PC-3 (cell line): ENCODE results near the gene SALL3. TPM values are rescaled to one million over a fixed set of nuclear protein-coding genes. Genes with fewer than 3 reads are reported as not detected.

ENCODE experiments used
- ATAC-seq: fragments of 200-7000 bp; cut with Tn5 transposase; 2 replicates; pipeline ENCODE4 v1.9.1; 2020; ENCODE audit warnings: mild to moderate bottlenecking, moderate library complexity
- BruUV-seq: library from RNA; stranded (reverse); fragments of 400-500 nt; replicated peaks from 2 replicates; lab custom pipeline; 2021; lab: Mats Ljungman, UMichigan
- CTCF ChIA-PET: fragments of 300-600 bp; sonication (Branson Sonifier 250); formaldehyde crosslinking; loops from one replicate; lab custom pipeline; 2022; ENCODE audit warnings: antibody characterized with exemption; lab: Charles Lee
- POLR2A ChIA-PET: fragments of 300-600 bp; sonication (Branson Sonifier 250); formaldehyde crosslinking; loops from one replicate; lab custom pipeline; 2022; ENCODE audit warnings: antibody characterized with exemption; ENCODE audit not compliant: unreplicated experiment; lab: Charles Lee
- DNase-seq: peaks from one replicate; pipeline ENCODE4 v3.0.0-alpha.2; 2015
- H2AFZ ChIP-seq: fragments of 300-600 bp; sonication (generic); 2 replicates; pipeline ENCODE4 v1.6.0; 2016; ENCODE audit warnings: antibody characterized with exemption, low read length
- H3F3A ChIP-seq: fragments of 300-600 bp; sonication (generic); one replicate; pipeline ENCODE4 v1.6.0; 2017; ENCODE audit warnings: antibody characterized with exemption, low read length, control low read depth, mild to moderate bottlenecking; ENCODE audit not compliant: unreplicated experiment
- H3K27ac ChIP-seq: fragments of 300-600 bp; sonication (generic); 2 replicates; pipeline ENCODE4 v1.5.1; 2016; ENCODE audit warnings: mild to moderate bottlenecking, low read length
- H3K27me3 ChIP-seq: fragments of 300-600 bp; sonication (generic); 2 replicates; pipeline ENCODE4 v1.6.1; 2016; ENCODE audit warnings: low read length, mixed read lengths
- H3K36me3 ChIP-seq: fragments of 300-600 bp; sonication (generic); 2 replicates; pipeline ENCODE4 v1.6.1; 2016; ENCODE audit warnings: low read depth, mixed run types, low read length, mixed read lengths
- H3K4me1 ChIP-seq: fragments of 300-600 bp; sonication (generic); 2 replicates; pipeline ENCODE4 v1.5.1; 2016; ENCODE audit warnings: low read length; ENCODE audit not compliant: insufficient read depth
- H3K4me2 ChIP-seq: fragments of 300-600 bp; sonication (generic); 2 replicates; pipeline ENCODE4 v1.6.0; 2016; ENCODE audit warnings: low read length
- H3K4me3 ChIP-seq: fragments of 300-600 bp; sonication (generic); 2 replicates; pipeline ENCODE4 v1.5.1; 2016; ENCODE audit warnings: mild to moderate bottlenecking, low read length, mixed read lengths
- H3K79me2 ChIP-seq: fragments of 300-600 bp; sonication (generic); 2 replicates; pipeline ENCODE4 v1.6.1; 2017; ENCODE audit warnings: low read length, mixed read lengths
- H3K9ac ChIP-seq: fragments of 300-600 bp; sonication (generic); 2 replicates; pipeline ENCODE4 v1.6.0; 2016; ENCODE audit warnings: mild to moderate bottlenecking, low read length
- H3K9me2 ChIP-seq: fragments of 300-600 bp; sonication (generic); replicated peaks from 2 replicates; pipeline ENCODE4 v1.6.1; 2016; ENCODE audit warnings: mixed run types, low read length, mixed read lengths
- H3K9me3 ChIP-seq: fragments of 300-600 bp; sonication (generic); 2 replicates; pipeline ENCODE4 v1.6.1; 2016; ENCODE audit warnings: low read length, mixed read lengths
- H4K20me1 ChIP-seq: fragments of 300-600 bp; sonication (generic); 2 replicates; pipeline ENCODE4 v1.6.1; 2016; ENCODE audit warnings: low read length, mixed read lengths
- CTCF ChIP-seq: fragments of 300-600 bp; sonication (generic); conservative IDR thresholded peaks from 2 replicates; pipeline ENCODE4 v1.5.1; 2017; ENCODE audit warnings: antibody characterized with exemption, low read depth, mild to moderate bottlenecking, low read length
- EZH2 ChIP-seq: fragments of 300-600 bp; sonication (generic); IDR thresholded peaks from one replicate; pipeline ENCODE4 v1.6.1; 2017; ENCODE audit warnings: antibody characterized with exemption, mild to moderate bottlenecking, low read length; ENCODE audit not compliant: unreplicated experiment
- EZH2phosphoT487 ChIP-seq: fragments of 300-600 bp; sonication (generic); IDR thresholded peaks from 2 replicates; pipeline ENCODE4 v1.6.1; 2018; ENCODE audit warnings: mild to moderate bottlenecking, antibody characterized with exemption, low read length, borderline replicate concordance
- intact Hi-C: fragments of 100-400 bp; cut with micrococcal nuclease; formaldehyde crosslinking; loops from 2 replicates; pipeline ENCODE4 v1.9.0; 2023
- total RNA-seq: library from RNA; depleted of rRNA; stranded (reverse); fragments of >200 nt; gene quantifications from 2 replicates; pipeline ENCODE4 v1.2.3, GENCODE V29; 2014

SALL3 gene
- total RNA-seq, 1 experiment from 2014 or later: not detected

GRCh38 chr18:78971511-78972245 lies 7.9 kb upstream of the SALL3 start:
- intact Hi-C loops: no loop called here
- Histone ChIP-seq H3F3A (no peaks in the 10 kb centered on the region), H3K27me3 (peaks cover 67% of the 10 kb centered on the region), H3K4me1 (no peaks in the 10 kb centered on the region), H4K20me1 (no peaks in the 10 kb centered on the region), H3K9ac (no peak overlapping the region), H3K36me3 (no peaks in the 10 kb centered on the region), H3K9me3 (no peaks in the 10 kb centered on the region), H3K9me2 (no peaks in the 10 kb centered on the region), H3K79me2 (no peaks in the 10 kb centered on the region), H2AFZ (no peak overlapping the region), H3K4me2 (no peak overlapping the region), H3K27ac (no peak overlapping the region), H3K4me3 (no peak overlapping the region)
- DNase-seq: no peak
- CTCF ChIA-PET: no interaction called here
- TF ChIP-seq EZH2 (no peak), CTCF (no peak), EZH2phosphoT487 (no peak)
- BruUV-seq: no TSS peak
- POLR2A ChIA-PET: no interaction called here
- no peak for ATAC-seq

- Histone ChIP-seq H3K9ac (no peak overlapping the region), H3K36me3 (no peaks in the 10 kb centered on the region), H3K4me1 (no peaks in the 10 kb centered on the region), H2AFZ (no peak overlapping the region), H3K9me3 (no peaks in the 10 kb centered on the region), H3K4me3 (no peak overlapping the region), H4K20me1 (no peaks in the 10 kb centered on the region), H3K27ac (no peak overlapping the region), H3K27me3 (peaks cover 59% of the 10 kb centered on the region), H3F3A (no peaks in the 10 kb centered on the region), H3K4me2 (no peak overlapping the region), H3K9me2 (no peaks in the 10 kb centered on the region), H3K79me2 (no peaks in the 10 kb centered on the region)
- CTCF ChIA-PET: no interaction called here
- POLR2A ChIA-PET: no interaction called here
- intact Hi-C loops: no loop called here
- BruUV-seq: no TSS peak
- ATAC-seq (no peak), DNase-seq (no peak)
- no peak for TF ChIP-seq CTCF
- no peak for TF ChIP-seq EZH2
- TF ChIP-seq EZH2phosphoT487: no peak
Measured at GRCh38 chr18:78972385-78972918, 7.2 kb upstream of the SALL3 start.

GRCh38 chr18:78972930-78973331 lies 6.7 kb upstream of the SALL3 start:
- Histone ChIP-seq H3K27me3 (peaks cover 54% of the 10 kb centered on the region), H3K9me3 (no peaks in the 10 kb centered on the region), H3K36me3 (no peaks in the 10 kb centered on the region), H3K79me2 (no peaks in the 10 kb centered on the region), H4K20me1 (no peaks in the 10 kb centered on the region), H3K4me3 (no peak overlapping the region), H2AFZ (no peak overlapping the region), H3F3A (no peaks in the 10 kb centered on the region), H3K4me1 (no peaks in the 10 kb centered on the region), H3K9ac (no peak overlapping the region), H3K9me2 (no peaks in the 10 kb centered on the region), H3K27ac (no peak overlapping the region), H3K4me2 (no peak overlapping the region)
- intact Hi-C loops: no loop called here
- ChIA-PET CTCF (no interaction called here), POLR2A (no interaction called here)
- BruUV-seq: no TSS peak
- DNase-seq: no peak
- TF ChIP-seq EZH2 (no peak), CTCF (no peak), EZH2phosphoT487 (no peak)
- ATAC-seq: no peak
